ENCODE data around the gene AMTN.
"Not testable (repeated sequence)": the region's sequence is repeated elsewhere in the genome, so short reads cannot be mapped to it uniquely, and the experiment has no call there.

Gene AMTN

GRCh38 chr4:70533791-70534190 is 15.4 kb downstream of the AMTN start:
- no peak overlapping the region for H2BK15ac ChIP-seq (ENCODE audit: low read length)
- H3K79me1 ChIP-seq (ENCODE audit: low read depth, low read length) = no peaks in the 10 kb centered on the region
- no peak overlapping the region for H3K23ac ChIP-seq (ENCODE audit: low read depth, low read length, poor library complexity)
- DNase-seq (ENCODE audit: low spot score) = no peak
- H2BK120ac ChIP-seq (ENCODE audit: low read depth, low read length) = no peak overlapping the region
- no peak overlapping the region for H2BK5ac ChIP-seq (ENCODE audit: low read length)
- H3K4ac ChIP-seq (ENCODE audit: low read length) = no peak overlapping the region
- no peak overlapping the region for H3K27ac ChIP-seq (replicated peaks; ENCODE audit: low read length)
- no peak overlapping the region for H4K91ac ChIP-seq (ENCODE audit: low read depth, low read length, poor library complexity)
- H3K4me1 ChIP-seq (ENCODE audit: control insufficient read depth in 2 of 2, insufficient read depth in 1 of 2, low read depth in 1 of 2, low read length in 2 of 2) = no peaks in the 10 kb centered on the region
- no peaks in the 10 kb centered on the region for H3K36me3 ChIP-seq (replicated peaks in 1 of 2; ENCODE audit: control insufficient read depth in 2 of 2, insufficient read depth in 2 of 2, low read length in 2 of 2)
- H2BK12ac ChIP-seq (ENCODE audit: low read length) = no peak overlapping the region
- H2AFZ ChIP-seq (ENCODE audit: low read length) = no peak overlapping the region
- H4K8ac ChIP-seq (ENCODE audit: low read depth, low read length) = no peak overlapping the region
- H2AK5ac ChIP-seq (ENCODE audit: low read depth, low read length) = no peak overlapping the region
- H3K4me3 ChIP-seq (ENCODE audit: low read length in 2 of 2) = no peak overlapping the region
- no peaks in the 10 kb centered on the region for H3K27me3 ChIP-seq (ENCODE audit: control insufficient read depth in 3 of 3, insufficient read depth in 3 of 3, low read depth in 1 of 3, low read length in 3 of 3)
- H3K14ac ChIP-seq (ENCODE audit: low read length) = no peak overlapping the region
- H3K9me3 ChIP-seq (replicated peaks in 1 of 2; ENCODE audit: control insufficient read depth in 2 of 2, insufficient read depth in 1 of 2, low read depth in 1 of 2, low read length in 2 of 2) = no peaks in the 10 kb centered on the region
- no peak overlapping the region for H3K18ac ChIP-seq (ENCODE audit: low read length)
- WGBS, 2 donors (ENCODE audit: extremely low coverage in 2 of 2, insufficient read length in 2 of 2, insufficient replicate concordance in 1 of 2) = no CpG with 5 or more reads among the region's 3 CpGs
- no peak overlapping the region for H3K4me2 ChIP-seq (ENCODE audit: insufficient read depth, low read length, poor library complexity, severe bottlenecking)
- no peak overlapping the region for H3K9ac ChIP-seq (ENCODE audit: low read depth, low read length, poor library complexity)

- H2BK120ac ChIP-seq (ENCODE audit: low read depth, low read length); H2BK5ac ChIP-seq (ENCODE audit: low read length); H3K23ac ChIP-seq (ENCODE audit: low read depth, low read length, poor library complexity); H2BK15ac ChIP-seq (ENCODE audit: low read length); H3K27me3 ChIP-seq (ENCODE audit: control insufficient read depth in 3 of 3, insufficient read depth in 3 of 3, low read depth in 1 of 3, low read length in 3 of 3); H2AFZ ChIP-seq (ENCODE audit: low read length); H3K9ac ChIP-seq (ENCODE audit: low read depth, low read length, poor library complexity); H3K4me1 ChIP-seq (ENCODE audit: control insufficient read depth in 2 of 2, insufficient read depth in 1 of 2, low read depth in 1 of 2, low read length in 2 of 2); H2AK5ac ChIP-seq (ENCODE audit: low read depth, low read length); DNase-seq (ENCODE audit: low spot score); H3K4me3 ChIP-seq (ENCODE audit: low read length in 2 of 2); H3K4ac ChIP-seq (ENCODE audit: low read length); H3K9me3 ChIP-seq (replicated peaks in 1 of 2; ENCODE audit: control insufficient read depth in 2 of 2, insufficient read depth in 1 of 2, low read depth in 1 of 2, low read length in 2 of 2); H3K4me2 ChIP-seq (ENCODE audit: insufficient read depth, low read length, poor library complexity, severe bottlenecking); H3K27ac ChIP-seq (replicated peaks; ENCODE audit: low read length); H3K14ac ChIP-seq (ENCODE audit: low read length); H3K36me3 ChIP-seq (replicated peaks in 1 of 2; ENCODE audit: control insufficient read depth in 2 of 2, insufficient read depth in 2 of 2, low read length in 2 of 2); H2BK12ac ChIP-seq (ENCODE audit: low read length); H3K18ac ChIP-seq (ENCODE audit: low read length); H4K91ac ChIP-seq (ENCODE audit: low read depth, low read length, poor library complexity); H3K79me1 ChIP-seq (ENCODE audit: low read depth, low read length); H4K8ac ChIP-seq (ENCODE audit: low read depth, low read length): not testable (repeated sequence)
- WGBS, 2 donors (ENCODE audit: extremely low coverage in 2 of 2, insufficient read length in 2 of 2, insufficient replicate concordance in 1 of 2) = no CpG with 5 or more reads among the region's 3 CpGs
These were observed 16.5 kb downstream of the AMTN start for GRCh38 chr4:70534886-70535285.

- Histone ChIP-seq H2BK15ac (ENCODE audit: low read length) (no peak overlapping the region), H4K91ac (ENCODE audit: low read depth, low read length, poor library complexity) (no peak overlapping the region), H3K23ac (ENCODE audit: low read depth, low read length, poor library complexity) (no peak overlapping the region), H3K4me1 (ENCODE audit: control insufficient read depth in 2 of 2, insufficient read depth in 1 of 2, low read depth in 1 of 2, low read length in 2 of 2) (no peaks in the 10 kb centered on the region), H3K18ac (ENCODE audit: low read length) (no peak overlapping the region), H3K4me3 (ENCODE audit: low read length in 2 of 2) (no peak overlapping the region), H2BK12ac (ENCODE audit: low read length) (no peak overlapping the region), H2AFZ (ENCODE audit: low read length) (no peak overlapping the region), H3K4ac (ENCODE audit: low read length) (no peak overlapping the region), H3K9ac (ENCODE audit: low read depth, low read length, poor library complexity) (no peak overlapping the region), H3K27ac (replicated peaks; ENCODE audit: low read length) (no peak overlapping the region), H2BK5ac (ENCODE audit: low read length) (no peak overlapping the region), H4K8ac (ENCODE audit: low read depth, low read length) (no peak overlapping the region), H3K79me1 (ENCODE audit: low read depth, low read length) (no peaks in the 10 kb centered on the region), H2BK120ac (ENCODE audit: low read depth, low read length) (no peak overlapping the region), H3K9me3 (replicated peaks in 1 of 2; ENCODE audit: control insufficient read depth in 2 of 2, insufficient read depth in 1 of 2, low read depth in 1 of 2, low read length in 2 of 2) (no peaks in the 10 kb centered on the region), H2AK5ac (ENCODE audit: low read depth, low read length) (no peak overlapping the region), H3K27me3 (ENCODE audit: control insufficient read depth in 3 of 3, insufficient read depth in 3 of 3, low read depth in 1 of 3, low read length in 3 of 3) (no peaks in the 10 kb centered on the region), H3K14ac (ENCODE audit: low read length) (no peak overlapping the region), H3K4me2 (ENCODE audit: insufficient read depth, low read length, poor library complexity, severe bottlenecking) (no peak overlapping the region), H3K36me3 (replicated peaks in 1 of 2; ENCODE audit: control insufficient read depth in 2 of 2, insufficient read depth in 2 of 2, low read length in 2 of 2) (no peaks in the 10 kb centered on the region)
- no peak for DNase-seq (ENCODE audit: low spot score)
These were observed 20.5 kb downstream of the AMTN start for GRCh38 chr4:70538869-70539268.

GRCh38 chr4:70544279-70544868 is 26.0 kb downstream of the AMTN start:
- no peak overlapping the region for H3K23ac ChIP-seq (ENCODE audit: low read depth, low read length, poor library complexity)
- no peak overlapping the region for H3K4me2 ChIP-seq (ENCODE audit: insufficient read depth, low read length, poor library complexity, severe bottlenecking)
- H3K14ac ChIP-seq (ENCODE audit: low read length) = no peak overlapping the region
- H4K91ac ChIP-seq (ENCODE audit: low read depth, low read length, poor library complexity) = no peak overlapping the region
- no peak overlapping the region for H3K9ac ChIP-seq (ENCODE audit: low read depth, low read length, poor library complexity)
- no peak overlapping the region for H2AFZ ChIP-seq (ENCODE audit: low read length)
- no peaks in the 10 kb centered on the region for H3K9me3 ChIP-seq (replicated peaks in 1 of 2; ENCODE audit: control insufficient read depth in 2 of 2, insufficient read depth in 1 of 2, low read depth in 1 of 2, low read length in 2 of 2)
- H3K27ac ChIP-seq (replicated peaks; ENCODE audit: low read length) = no peak overlapping the region
- peak; percentile 14 for DNase-seq (ENCODE audit: low spot score)
- H2BK15ac ChIP-seq (ENCODE audit: low read length) = no peak overlapping the region
- no peak overlapping the region for H3K4me3 ChIP-seq (ENCODE audit: low read length in 2 of 2)
- H3K4me1 ChIP-seq (ENCODE audit: control insufficient read depth in 2 of 2, insufficient read depth in 1 of 2, low read depth in 1 of 2, low read length in 2 of 2) = no peaks in the 10 kb centered on the region
- no peak overlapping the region for H3K18ac ChIP-seq (ENCODE audit: low read length)
- H2BK120ac ChIP-seq (ENCODE audit: low read depth, low read length) = no peak overlapping the region
- H3K79me1 ChIP-seq (ENCODE audit: low read depth, low read length) = no peaks in the 10 kb centered on the region
- no peak overlapping the region for H2AK5ac ChIP-seq (ENCODE audit: low read depth, low read length)
- no peak overlapping the region for H2BK12ac ChIP-seq (ENCODE audit: low read length)
- H3K36me3 ChIP-seq (replicated peaks in 1 of 2; ENCODE audit: control insufficient read depth in 2 of 2, insufficient read depth in 2 of 2, low read length in 2 of 2) = no peaks in the 10 kb centered on the region
- H2BK5ac ChIP-seq (ENCODE audit: low read length) = no peak overlapping the region
- H4K8ac ChIP-seq (ENCODE audit: low read depth, low read length) = no peak overlapping the region
- no peaks in the 10 kb centered on the region for H3K27me3 ChIP-seq (ENCODE audit: control insufficient read depth in 3 of 3, insufficient read depth in 3 of 3, low read depth in 1 of 3, low read length in 3 of 3)
- no peak overlapping the region for H3K4ac ChIP-seq (ENCODE audit: low read length)

All from neuronal stem cell (in vitro differentiated cells).